Stimulated activated CD4-positive, alpha-beta T cell treated with anti-CD3 and anti-CD28 coated beads, Interleukin-4, amount 100 ng/mL, for 24 hours (primary cell): ENCODE measurements around the gene FBXL7.

Experiments
- DNase-seq: peaks from one replicate; pipeline ENCODE4 v3.0.0-alpha.2; 2020

FBXL7 gene

DNA sequence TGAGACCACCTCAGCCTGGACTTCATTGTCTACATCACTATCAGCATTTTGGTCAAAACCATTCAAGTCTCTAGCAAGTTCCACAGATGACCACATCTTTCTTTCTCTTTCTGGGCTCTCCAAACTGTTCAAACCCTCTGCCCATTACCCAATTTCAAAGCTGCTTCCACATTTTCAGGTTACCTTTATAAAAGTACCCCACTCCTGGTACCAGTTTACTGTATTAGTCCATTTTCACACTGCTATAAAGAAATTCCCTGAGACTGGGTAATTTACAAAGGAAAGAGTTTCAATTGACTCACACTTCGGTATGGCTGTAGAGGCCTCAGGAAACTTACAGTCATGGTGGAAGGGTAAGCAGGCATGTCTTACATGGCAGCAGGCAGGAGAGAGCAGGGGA lies 84.5 kb downstream of the FBXL7 start:
- no peak for DNase-seq

DNA sequence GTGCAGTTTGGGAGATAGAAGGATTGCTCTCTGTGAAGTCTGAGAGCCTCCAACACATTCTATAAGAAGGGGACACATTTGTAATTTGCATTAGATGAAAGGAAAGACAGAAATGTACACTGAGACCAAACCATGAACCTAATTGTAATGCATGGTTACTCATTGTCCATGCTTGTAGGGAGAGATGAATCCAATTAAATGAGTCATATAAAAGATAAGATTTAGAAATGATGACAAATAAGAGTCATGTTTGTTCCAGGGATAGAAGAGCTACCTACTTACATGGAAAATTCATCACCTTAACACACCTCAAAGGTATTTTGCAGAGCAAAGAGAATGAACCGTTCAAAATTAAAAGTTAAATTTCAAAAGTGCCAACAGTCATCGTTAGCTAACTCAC lies 85.1 kb downstream of the FBXL7 start:
- DNase-seq = no peak

DNA sequence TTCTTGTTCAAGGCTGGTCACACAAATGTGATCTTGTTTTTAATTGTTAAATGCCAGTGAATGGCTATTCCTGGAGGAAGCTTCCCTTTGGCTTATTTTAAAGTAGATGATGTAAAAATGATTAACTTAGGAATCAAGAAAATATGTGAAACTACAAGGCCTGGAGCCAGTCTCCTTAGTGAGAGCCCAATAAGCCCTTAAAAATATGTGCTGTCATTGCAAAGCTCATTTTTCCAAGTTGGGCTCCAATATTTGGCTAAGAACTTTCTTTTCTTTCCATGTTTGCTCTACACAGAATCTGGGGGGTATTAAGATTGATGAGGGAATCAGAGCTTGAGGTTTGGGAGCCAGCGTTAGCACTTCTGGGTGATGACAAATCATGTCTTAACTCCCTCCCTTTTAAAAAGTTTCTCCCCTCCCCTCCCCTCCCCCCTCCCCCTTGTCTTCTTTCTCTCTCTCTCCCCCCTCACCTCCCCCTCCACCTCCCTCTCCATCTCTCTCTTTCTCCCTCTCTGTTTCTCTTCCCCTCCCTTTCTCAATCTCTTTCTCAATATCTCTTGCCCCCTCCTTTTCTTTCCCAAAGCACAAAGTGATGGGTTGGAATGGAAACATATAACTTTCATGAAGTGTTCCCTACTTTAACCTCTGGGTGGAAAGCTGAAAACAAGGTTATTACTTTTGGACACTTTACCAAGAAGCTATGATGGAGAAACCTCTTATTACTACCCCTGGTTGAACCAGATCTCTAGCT lies 86.0 kb downstream of the FBXL7 start:
- DNase-seq = no peak

DNA sequence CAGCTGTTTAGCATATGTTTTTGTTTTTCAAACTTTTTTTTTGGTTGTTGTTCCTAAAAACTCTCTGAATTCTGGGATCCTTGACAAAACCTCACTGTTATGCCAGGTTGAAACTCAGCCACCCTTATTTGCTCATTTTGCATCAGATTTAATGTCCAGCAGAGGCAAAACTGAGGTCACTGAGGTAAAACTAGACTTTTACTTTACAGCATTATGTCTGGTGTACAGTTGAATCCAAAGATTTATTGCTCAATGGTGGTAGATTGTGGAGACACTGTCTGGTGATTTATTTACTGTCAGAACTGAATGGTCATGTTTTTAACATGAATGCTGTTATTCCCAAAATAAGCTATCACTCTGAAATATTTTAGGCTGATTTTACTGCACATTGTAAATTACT lies 87.9 kb downstream of the FBXL7 start:
- no peak for DNase-seq

DNA sequence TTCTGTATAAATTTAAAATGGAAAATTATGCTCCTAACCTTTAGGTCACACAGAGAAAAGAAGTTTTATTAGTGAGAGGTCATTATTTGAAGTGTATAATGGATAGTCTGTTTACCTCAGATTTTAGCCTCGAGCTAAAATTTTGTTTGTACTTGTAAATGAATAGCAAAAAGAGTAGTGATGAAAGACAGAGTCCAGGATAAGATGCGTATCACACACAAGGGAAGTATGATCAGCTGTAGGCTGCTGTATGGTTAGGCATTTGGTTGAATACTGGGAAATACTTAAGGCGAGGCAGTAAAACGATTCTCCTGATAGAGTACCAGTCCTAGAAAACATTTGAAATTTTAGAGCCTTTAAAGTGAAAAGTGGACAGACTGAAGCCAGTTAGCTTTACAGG lies 92.7 kb downstream of the FBXL7 start:
- no peak for DNase-seq

DNA sequence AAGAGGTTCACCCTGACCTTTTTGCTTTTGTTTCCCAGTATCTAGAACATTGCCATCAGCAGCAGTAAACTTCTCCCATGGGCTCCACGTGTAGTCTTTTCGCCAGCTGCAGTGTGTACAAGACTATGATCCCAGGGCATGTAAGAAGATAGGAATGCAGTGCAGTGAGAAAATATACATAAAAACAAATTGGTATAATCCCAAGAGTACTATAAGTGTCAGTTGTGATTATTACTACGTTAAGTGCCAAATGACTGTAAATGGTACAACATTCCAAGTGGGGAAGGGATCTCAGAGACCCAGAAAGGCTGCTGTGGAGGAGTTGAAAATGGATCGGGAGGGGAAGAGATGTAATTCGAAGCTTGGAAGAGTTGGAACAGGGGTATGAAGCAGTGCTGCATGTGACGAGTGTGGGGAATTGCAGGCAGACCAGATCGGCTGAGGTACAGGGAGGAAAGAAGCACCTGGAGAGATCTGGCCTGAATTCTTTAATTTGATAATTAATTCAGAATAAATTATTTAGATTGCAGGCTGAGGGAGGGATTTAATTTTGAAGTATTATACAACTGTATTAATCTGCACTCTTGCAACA lies 95.1 kb downstream of the FBXL7 start:
- no peak for DNase-seq

DNA sequence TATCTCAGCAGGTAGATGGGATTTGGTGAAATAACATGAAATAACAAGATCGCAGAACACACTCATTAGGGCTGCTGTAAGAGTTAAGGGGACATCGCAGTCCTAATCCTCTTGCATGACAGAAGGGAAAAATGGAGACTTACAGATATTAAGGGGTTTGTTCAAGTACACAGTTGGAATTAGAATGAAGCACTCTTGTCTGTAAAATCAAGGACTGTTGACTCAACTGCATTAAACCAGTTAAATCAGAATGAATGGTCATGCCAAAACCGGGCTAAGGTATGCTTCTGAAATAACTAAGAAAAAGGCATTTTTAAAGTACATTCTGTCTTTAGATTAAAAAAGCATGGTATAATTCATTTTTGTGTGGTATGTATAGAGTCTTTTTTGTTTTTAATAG lies 95.9 kb downstream of the FBXL7 start:
- no peak for DNase-seq

DNA sequence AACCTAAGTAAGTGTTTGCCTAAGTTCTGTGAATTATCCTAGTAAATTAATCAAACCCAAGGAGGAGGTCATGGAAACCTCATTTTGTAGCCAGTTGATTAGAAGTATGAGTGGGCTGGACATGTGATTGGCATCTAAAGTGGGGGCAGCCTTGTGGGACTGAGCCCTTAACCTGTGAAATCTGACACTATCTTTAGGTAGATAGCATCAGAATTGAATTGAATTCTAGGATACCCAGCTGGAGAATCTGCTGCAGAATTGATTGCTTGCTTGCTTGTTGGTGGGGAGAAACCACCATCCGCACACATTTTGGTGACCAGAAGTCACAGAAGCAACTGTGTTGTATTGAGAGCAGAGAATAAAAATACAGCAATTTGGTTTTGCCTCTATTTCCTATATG lies 97.0 kb downstream of the FBXL7 start:
- DNase-seq = no peak

DNA sequence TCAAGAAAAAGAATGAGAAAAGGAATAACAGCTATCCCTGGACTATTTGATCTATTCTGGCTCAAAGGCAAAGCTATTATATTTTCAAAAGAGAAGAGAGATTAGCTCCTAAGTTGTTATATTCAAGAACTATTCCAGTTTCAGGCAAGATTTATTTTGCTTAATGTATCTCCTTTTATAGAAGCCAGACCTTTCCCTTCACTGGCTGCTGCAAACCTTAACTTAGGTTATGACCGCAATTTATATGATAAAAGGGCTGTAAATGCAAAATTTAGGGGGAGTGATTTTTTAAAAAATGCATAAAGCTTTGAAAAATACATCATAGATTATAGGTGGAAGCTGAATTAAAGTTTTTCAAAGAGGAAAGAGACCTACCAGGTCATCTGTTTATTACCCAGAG lies 97.8 kb downstream of the FBXL7 start:
- no peak for DNase-seq

DNA sequence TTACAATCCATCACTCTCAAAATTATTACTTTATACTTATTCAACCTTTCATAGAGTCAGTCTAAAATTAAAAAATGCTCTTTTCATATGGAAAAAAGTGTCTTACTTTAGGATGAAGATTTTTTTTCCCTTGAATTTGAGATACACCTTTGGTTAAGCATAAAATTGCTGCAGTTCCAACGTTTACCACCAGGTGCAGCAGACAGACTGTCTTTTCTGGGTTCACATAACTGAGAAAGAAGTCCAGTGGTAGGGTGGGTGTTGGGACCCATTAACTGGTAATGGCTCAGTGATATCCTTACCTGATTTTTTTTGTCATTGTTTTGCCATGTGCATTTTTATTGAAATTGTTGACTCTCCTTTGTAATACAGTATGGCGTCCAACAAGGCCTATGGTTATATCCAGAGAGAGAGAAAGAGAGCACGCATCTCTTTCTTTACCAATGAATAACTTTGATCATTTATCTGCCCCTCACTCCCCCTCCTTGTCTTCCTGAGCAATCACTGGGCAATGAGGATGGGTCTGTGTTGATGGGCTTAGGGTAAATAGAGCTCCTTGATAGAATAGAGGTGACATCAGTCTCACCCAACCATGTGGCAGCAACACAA lies 98.4 kb downstream of the FBXL7 start:
- DNase-seq = no peak

DNA sequence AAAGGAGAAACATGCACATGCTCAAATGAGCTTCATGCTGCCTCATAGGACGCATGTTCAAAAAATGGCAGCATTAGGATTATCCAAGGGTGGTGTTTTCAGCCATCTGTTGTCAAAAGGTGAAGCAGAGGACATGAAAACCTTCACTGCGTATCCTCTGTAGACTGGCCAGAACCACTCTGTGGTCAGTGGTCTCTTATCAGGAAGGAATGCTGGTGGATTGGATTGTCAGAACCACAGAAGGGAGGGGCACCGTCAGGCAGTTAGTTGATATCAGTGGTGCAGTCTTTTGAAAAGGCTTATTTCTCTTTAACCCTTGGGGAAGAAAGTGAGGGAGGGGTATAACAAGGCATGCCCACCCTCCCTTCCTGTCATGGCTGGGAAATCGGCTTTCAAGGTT lies 100.1 kb downstream of the FBXL7 start:
- DNase-seq = no peak

DNA sequence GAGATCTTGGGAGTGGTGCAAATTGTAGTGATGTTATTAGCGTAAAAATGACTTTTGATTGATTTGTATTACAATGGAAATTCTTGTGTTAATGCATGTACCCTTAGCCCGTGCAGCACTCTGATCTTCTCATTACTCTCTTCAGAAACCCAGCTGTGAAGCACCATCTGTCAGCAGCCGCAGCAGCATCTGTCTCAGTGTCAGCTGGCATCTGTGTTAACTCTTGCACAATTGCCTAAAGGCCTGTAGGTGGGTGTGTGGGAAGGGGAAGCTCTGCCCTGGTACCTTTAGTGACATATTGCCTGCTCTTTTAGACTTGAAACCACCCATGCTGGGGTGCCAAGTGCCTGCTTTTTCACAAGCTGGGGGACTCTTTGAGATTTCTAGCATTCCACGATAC lies 101.3 kb downstream of the FBXL7 start:
- no peak for DNase-seq

DNA sequence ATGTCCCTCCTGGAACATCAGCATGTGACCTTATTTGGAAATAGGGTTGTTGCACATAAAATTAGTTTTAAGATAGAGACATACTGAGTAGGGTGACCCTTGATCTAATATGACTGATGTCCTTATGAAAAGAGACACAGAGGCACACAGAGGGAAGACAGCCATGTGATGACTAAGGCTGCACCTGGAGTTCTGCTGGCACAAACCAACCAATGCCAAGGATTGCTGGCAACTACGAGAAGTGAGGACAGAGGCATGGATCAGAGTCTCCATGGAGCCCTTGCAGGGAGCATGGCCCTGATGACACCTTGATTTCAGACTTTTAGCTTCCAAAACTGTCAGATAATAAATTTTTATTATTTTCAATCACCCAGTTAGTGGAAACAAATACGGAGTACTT lies 101.9 kb downstream of the FBXL7 start:
- no peak for DNase-seq

DNA sequence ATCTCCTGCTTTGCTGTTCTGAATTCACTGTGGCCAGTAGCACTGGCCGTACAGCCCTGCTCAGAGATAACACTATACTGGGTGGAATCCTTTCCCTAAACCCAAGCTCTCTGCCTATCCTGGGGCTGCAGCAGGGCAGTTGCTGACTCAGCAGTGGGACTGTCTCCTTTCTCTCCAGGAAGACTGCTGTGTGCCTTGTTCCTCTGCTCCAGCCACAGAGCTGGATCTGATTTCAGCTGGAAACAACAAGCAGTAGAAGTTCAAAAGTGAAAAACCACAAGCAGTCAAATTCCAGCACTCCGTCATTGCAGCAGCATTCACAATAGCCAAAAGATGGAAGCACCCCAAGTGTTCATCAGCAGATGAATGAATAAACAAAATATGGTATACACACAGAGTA lies 105.0 kb downstream of the FBXL7 start:
- DNase-seq = no peak

DNA sequence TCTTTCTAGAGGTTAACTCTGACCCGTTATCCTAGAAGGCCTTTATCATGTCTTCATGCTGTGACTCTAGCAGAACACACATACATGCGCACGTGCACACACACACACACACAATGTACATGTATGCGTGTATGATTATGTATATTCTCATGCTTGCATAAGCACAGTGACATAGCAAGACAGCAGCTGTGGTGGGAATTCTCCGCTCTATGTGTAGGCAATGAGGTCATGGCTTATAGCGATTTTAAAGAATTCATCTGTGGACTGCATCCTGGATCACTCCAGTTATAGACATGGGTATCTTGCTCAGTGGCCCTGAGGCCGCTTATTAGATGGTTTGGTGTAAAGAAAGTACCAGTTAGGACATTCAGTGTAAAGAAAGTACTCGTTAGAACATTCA lies 106.2 kb downstream of the FBXL7 start:
- no peak for DNase-seq

DNA sequence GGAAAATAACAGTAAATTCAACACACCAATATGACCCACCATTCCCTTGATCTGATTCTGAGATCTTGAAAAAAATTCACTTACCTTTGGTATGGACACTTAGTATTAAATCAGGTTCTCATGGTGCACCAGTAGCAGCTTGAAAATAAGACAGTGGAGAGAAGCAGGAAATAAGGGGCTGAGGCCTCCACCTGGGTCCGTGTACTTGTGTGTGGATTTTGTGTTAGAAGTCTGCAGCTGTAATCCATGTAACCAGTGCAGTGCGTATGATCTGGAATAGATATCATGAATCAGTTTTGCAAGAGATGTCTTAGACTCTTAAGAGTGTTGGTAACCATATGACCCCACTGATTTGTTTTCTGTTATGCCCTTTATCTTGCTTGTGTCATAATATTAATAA lies 107.1 kb downstream of the FBXL7 start:
- no peak for DNase-seq

DNA sequence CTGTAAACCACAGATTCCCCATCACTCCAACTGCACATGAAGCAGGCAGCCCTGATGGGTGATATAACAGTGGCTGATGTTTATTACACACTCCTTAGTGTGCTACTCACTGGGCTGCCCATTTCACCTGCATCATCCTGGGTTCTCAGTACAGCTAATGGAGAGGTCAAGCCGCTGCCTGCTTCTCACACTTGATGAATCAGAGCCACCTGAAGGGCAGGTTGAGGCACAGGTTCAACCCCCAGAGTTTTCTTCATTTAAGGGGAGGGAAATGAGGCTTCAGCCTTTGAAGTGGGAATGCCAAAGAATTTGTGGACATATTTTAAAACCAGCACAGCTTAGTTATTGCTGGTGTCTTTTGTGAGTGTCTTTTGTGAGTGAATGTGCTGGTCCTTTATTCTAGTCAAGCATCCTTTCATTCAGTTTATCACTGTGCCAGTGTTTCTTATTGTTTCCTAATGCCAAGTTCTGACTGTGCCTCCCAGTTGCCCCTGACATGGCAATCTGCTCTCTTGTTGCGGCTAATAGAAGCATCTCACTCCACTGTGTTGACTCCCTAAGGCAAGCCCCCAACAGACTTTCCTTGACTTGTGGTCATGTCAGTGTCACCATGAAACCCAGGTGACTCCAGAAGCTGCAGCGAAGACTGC lies 109.2 kb downstream of the FBXL7 start:
- no peak for DNase-seq

DNA sequence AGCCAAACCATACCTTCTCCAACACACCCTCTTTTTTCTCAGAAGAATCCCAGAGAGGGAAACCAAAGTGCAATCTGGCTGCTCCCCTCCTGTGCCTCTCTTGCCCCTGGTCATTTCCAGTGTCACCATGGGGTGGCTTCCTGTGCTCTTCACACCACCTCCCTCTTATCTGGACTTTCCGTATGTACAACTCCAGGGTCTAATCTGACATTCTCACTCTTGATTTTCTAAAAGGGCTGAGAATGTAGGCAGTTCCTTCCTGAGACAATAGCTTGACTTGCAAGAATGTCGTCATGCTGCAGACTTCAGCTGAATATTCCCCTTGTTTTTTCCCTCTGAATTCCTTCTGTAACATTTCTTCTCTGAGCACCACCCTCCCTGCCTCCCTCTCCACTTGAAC lies 110.2 kb downstream of the FBXL7 start:
- DNase-seq = no peak

DNA sequence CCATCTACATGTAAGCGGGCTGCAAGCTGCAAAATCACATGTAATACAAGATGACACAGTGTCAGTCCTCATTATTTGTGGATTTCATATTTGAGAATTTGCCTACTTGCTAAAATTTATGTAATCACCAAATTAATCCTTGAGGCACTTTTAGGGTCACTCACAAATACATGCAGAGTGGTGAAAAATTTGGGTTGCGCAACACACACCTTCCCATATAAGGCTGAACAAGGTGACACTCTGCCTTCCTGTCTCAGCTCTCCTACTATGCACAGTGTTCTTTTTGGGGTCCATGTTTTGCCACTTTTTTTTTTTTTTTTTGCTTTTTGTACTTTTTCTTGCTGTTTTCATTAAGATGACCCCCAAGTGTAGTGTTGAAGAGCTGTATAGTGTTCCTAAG lies 111.0 kb downstream of the FBXL7 start:
- DNase-seq = no peak

DNA sequence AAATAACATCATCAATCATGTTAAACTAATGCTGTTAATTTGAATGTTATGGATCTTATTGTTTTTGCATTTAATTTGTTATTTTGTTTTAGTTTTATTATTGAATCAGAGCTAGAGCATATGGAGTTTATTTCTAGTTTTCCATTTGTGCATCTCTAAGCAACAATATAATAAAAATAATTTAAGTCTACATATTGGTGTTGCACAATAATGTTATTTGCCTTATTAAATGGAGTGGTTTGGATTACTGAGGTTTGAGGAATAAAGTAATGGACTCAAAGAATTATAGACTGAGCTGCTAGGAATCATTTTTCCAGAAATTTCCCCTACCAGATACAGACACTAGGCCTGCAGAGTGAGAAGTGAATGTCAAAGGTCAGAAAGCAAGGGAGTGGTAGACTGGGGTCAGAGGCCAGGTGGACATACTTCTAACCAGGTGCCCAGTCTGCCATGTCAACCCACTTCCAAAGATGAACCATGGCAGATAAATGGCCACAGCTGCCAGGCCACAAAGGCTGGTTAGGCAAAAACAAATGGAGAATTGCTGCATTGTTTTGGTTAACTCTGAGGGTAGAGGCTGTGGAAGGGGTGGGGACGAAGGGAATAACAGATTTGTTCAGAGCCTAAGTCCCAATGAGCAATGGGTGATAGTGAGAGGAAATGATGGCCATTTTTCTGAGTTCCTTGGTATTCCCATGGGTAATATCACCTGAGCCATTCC lies 113.1 kb downstream of the FBXL7 start:
- DNase-seq = no peak

DNA sequence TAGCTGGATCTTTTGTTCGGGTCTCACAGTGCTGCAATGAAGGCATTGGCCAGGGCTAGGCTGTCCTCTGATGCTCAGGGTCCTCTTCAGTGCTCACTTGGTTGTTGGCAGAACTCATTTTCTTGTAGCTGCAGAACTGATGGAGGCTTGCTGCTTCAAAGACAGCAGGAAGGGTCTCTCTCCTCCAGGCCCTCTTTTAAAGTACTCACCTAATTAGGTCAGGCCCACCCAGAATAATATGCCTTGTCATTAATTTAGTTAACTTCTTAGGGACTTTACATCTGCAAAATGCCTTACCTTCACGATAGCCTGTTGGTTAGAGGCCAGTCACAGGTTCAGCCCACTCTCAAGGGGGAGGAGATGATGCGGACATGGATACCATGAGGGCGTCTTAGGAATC lies 114.7 kb downstream of the FBXL7 start:
- DNase-seq = no peak

DNA sequence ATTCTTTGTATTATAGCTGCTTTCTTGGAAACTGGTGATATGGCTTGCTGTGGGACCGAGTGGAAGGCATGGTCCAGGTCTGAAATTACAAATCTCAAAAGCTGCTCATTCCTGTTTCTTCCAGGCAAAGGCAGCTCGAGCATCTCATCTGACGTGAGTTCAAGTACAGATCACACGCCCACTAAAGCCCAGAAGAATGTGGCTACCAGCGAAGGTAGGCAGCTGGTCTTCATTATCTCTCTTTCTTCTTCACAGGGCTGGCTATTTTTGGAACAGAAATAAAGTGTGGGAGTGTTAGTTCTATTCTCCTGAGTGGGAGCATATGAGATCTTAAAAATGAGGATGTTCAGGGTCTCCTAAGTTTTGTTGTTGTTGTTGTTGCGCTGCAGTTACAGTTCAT lies 115.9 kb downstream of the FBXL7 start:
- no peak for DNase-seq

DNA sequence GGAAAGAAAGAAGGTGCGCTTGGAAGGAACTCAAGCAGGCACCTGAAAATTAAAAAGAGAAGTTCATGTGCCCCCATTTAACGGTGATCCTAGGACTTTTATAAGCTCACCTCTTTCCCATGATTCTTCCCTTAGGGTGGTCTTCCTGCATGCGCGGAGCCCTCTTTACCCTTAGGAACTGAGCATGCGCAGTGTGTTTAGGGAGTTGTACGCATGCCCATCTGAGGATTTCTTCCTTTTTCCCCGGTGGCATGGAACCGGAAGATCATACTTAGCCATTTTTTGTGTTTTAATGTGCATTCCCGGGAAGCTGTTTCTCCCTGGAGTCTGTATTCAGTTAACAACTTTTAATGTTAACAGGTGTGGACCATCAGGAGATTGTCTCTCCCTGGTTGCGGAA lies 119.0 kb downstream of the FBXL7 start:
- no peak for DNase-seq

DNA sequence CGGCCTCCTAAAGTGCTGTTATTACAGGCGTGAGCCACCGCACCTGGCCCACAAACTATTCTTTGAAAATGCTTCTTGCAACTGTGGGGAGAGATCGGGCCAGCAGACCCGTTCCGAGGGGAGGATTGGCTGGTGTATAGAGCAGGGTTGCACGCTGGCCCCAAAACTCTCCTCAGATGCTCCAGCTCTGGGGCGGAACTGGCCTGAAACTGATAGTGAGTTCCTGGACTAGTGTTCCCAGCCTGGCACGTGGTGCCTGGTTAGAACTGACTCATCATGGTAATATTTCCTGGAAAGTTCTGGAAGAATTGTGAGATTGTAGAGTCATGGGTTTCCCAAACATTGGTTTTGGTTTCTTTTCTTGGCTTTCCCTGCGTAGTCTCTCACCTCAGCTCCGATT lies 120.5 kb downstream of the FBXL7 start:
- no peak for DNase-seq
